GM21423 (cell line): ENCODE data around the gene TRABD2B.

Source experiments
- ATAC-seq: cut with Tn5 transposase; IDR thresholded peaks from one replicate; pipeline ENCODE4 v1.9.1; 2021; ENCODE audit warnings: mild to moderate bottlenecking, moderate library complexity; ENCODE audit not compliant: unreplicated experiment

The TRABD2B gene

GRCh38 chr1:47764461-47765046 is 232.6 kb downstream of the TRABD2B start:
- ATAC-seq: no peak

GRCh38 chr1:47763591-47764171 is 233.5 kb downstream of the TRABD2B start:
- no peak for ATAC-seq

- no peak for ATAC-seq
Measured at GRCh38 chr1:47761974-47762373, 235.2 kb downstream of the TRABD2B start.

GRCh38 chr1:47761201-47761930 is 235.8 kb downstream of the TRABD2B start:
- no peak for ATAC-seq

- ATAC-seq: no peak
Measured at GRCh38 chr1:47759936-47760629, 237.1 kb downstream of the TRABD2B start.

- no peak for ATAC-seq
Measured at GRCh38 chr1:47759251-47759935, 237.8 kb downstream of the TRABD2B start.

- no peak for ATAC-seq
Measured at GRCh38 chr1:47758341-47759250, 238.6 kb downstream of the TRABD2B start.

GRCh38 chr1:47757226-47757975 is 239.8 kb downstream of the TRABD2B start:
- no peak for ATAC-seq

GRCh38 chr1:47756411-47756810 is 240.8 kb downstream of the TRABD2B start:
- ATAC-seq: no peak

GRCh38 chr1:47756006-47756405 is 241.2 kb downstream of the TRABD2B start:
- ATAC-seq: no peak

- ATAC-seq: no peak
Measured at GRCh38 chr1:47755101-47755990, 241.8 kb downstream of the TRABD2B start.

- ATAC-seq: no peak
Measured at GRCh38 chr1:47754221-47754620, 243.0 kb downstream of the TRABD2B start.

GRCh38 chr1:47753808-47754207 is 243.4 kb downstream of the TRABD2B start:
- ATAC-seq: no peak

GRCh38 chr1:47752559-47752958 is 244.6 kb downstream of the TRABD2B start:
- no peak for ATAC-seq

- no peak for ATAC-seq
Measured at GRCh38 chr1:47751996-47752451, 245.2 kb downstream of the TRABD2B start.

GRCh38 chr1:47751193-47751592 is 246.0 kb downstream of the TRABD2B start:
- ATAC-seq: no peak

- ATAC-seq: no peak
Measured at GRCh38 chr1:47745715-47746609, 251.2 kb downstream of the TRABD2B start.
